GM19240 (cell line): ENCODE data around the gene TMEM183A.
A peak's percentile ranks its signal among the peaks of the same experiment; 100 is the strongest.
"Not testable (repeated sequence)": the region's sequence is repeated elsewhere in the genome, so short reads cannot be mapped to it uniquely, and the experiment has no call there.

Experiments used
- DNase-seq: peaks from one replicate; pipeline ENCODE4 v3.0.0; 2011; ENCODE audit warnings: low spot score; ENCODE audit not compliant: insufficient read length

Gene TMEM183A

DNA sequence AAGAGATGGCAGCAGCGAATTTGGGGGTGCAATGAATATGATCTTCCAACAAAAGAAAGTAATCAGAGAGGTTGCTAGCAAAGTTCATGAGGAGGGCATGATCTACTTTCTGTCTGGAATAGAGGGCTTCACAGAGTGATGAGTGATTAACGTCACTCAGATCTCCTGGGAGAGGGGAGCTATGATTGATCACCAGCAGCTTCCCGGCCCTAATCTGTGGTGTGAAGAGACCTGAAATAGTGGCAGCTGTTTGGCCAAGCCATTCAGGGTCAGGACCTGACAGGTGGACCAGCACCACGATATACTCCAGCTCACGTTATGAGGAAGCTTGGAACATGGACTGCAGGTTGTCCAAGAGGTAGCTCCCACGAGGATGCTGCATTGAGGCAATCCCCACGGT is 19.9 kb upstream of the TMEM183A start:
- DNase-seq = no peak

DNA sequence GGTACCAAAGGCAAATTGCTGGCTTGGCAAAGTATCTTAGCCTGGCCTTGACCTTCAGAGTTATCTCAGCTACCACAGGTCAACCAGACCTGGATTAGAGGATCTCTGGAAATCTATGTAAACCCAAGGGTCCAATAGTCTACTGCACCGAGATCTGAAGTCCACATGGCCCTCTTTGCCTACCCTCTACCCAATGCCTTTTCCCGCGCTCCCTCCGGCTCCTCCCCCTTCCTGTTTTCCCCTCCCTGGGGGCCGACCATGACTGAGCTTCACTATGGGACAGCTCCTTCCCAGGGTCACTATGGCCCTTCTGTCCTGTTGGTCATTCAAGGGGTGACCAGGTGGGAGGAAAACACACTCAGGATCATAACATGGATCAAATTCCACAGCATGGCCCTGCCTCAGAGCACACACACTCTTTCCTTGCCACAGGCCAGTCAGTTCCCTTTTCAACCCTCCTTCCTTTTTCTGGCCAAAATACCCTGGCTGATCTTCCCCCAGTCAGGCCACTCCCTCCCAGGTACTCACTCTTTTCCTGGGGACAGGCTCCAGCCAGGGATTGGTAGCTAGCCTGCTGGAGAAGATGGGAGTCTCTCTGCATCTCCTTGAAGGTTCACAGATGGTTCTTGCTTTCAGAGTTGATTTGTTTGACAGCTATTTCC is 19.1 kb upstream of the TMEM183A start:
- DNase-seq = no peak

GRCh38 chr1:202989879-202990278 is 17.3 kb upstream of the TMEM183A start:
- no peak for DNase-seq

- no peak for DNase-seq
Observed at GRCh38 chr1:202991112-202991511, 16.1 kb upstream of the TMEM183A start.

GRCh38 chr1:202994756-202995155 is 12.4 kb upstream of the TMEM183A start:
- no peak for DNase-seq

GRCh38 chr1:202998836-202999750 is 8.1 kb upstream of the TMEM183A start:
- DNase-seq = no peak

GRCh38 chr1:203000217-203000944 is 6.8 kb upstream of the TMEM183A start:
- DNase-seq = no peak

GRCh38 chr1:203001986-203002385 is 5.2 kb upstream of the TMEM183A start:
- no peak for DNase-seq

DNA sequence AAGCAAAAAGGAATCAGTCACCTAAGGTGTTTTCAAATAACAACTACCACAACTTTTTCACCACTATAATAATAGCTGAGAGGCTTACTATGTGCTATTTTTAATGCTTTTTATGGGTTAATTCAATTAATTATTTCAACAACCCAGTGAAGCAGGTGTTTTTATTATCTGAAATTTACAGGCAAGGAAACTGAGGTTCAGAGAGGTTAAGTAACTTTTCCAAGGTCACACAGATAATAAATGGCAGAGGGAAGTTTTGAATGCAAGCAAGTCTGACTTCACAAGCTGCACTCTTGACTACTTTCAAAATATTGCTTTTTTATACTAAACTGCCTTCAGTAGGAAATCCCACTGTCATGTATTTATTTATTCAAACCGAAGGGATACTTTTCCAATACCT is 4.2 kb upstream of the TMEM183A start:
- no peak for DNase-seq

DNA sequence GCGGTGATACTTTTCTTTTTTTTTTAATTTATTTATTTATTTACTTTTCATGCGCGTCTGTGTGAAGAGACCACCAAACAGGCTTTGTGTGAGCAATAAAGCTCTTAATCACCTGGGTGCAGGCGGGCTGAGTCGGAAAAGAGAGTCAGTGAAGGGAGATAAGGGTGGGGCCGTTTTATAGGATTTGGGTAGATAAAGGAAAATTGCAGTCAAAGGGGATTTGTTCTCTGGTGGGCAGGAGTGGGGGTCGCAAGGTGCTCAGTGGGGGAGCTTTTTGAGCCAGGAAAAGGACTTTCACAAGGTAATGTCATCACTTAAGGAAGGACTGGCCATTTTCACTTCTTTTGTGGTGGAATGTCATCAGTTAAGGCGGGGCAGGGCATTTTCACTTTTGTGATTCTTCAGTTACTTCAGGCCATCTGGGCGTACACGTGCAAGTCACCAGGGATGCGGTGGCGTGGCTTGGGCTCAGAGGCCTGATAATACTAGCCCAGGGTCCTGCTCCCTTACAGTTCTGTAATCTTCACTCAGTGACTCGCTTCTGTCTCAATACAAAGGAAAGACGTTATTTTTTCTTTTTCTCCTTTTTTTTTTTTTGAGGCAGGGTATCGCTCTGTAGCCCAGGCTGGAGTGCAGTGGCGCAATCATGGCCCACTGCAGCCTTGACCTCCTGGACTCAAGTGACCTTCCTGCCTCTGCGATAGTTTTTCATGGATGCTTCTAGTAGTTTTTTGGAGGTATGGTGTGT is 1.6 kb upstream of the TMEM183A start:
- not testable (repeated sequence) for DNase-seq

DNA sequence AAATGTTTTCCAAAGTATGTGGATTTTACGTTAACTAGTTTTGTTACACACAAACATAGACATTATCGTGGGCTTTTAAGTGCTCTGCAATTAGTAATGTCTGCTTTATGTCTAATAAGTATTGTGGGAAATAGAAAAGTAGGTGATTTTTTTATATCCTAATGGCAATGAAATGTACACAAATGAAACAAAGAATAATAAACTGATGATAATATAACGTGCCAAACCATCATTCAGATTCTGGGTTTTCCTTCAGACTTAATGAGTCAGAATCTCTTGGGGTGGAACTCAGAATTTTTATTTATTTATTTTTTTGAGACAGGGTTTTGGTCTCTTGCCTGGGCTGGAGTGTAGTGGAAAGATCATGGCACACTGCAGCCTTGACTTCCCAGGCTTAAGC is 2.0 kb downstream of the TMEM183A start:
- DNase-seq = no peak

- DNase-seq = no peak
Observed at GRCh38 chr1:203011582-203011981, 4.4 kb downstream of the TMEM183A start.

GRCh38 chr1:203017061-203017460 is 9.9 kb downstream of the TMEM183A start:
- DNase-seq = no peak

DNA sequence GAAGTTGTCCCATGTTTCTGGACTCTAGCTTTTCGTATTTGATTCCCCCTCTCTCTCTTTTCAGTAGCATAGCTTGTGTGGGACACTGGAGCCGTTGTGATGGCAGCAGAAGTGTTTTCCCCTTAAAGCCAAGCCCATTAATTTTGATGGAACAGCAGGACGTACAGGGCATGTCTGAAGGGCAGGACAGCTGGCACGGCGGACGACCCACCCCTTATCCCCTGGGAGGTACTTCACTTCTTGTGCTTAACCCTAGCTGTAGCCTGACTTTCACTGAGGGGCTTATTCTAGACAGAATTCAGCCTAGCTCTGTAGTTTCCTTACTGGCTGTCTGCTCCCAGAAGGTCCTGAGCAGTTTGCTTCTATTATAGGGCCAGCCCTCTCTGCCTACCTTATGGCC is 10.5 kb downstream of the TMEM183A start:
- DNase-seq = no peak

GRCh38 chr1:203022855-203023254 is 15.7 kb downstream of the TMEM183A start:
- DNase-seq = not testable (repeated sequence)

DNA sequence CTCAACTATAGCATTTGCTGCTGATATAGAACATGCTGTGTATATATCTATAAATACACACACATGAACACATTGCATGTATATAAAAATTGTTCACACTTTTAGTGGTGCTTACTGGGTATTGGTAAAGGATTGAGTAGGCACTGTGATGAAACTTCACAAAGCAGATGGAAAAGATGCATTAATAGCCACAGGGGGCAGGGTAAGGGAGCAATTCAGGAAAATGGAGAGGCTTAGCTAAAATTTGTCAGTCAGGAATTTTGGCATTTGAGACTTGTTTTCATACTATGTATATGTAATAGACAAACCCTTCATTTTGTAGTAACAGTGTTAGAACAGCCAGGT is 18.5 kb downstream of the TMEM183A start:
- no peak for DNase-seq

- DNase-seq = peak; percentile 90
Observed at GRCh38 chr1:203026031-203026665, 19.0 kb downstream of the TMEM183A start, which contains the start of gene PPFIA4. PPFIA4 (plus strand) TSS chr1:203026491; CDS start chr1:203039009, 12,518 bp downstream.

DNA sequence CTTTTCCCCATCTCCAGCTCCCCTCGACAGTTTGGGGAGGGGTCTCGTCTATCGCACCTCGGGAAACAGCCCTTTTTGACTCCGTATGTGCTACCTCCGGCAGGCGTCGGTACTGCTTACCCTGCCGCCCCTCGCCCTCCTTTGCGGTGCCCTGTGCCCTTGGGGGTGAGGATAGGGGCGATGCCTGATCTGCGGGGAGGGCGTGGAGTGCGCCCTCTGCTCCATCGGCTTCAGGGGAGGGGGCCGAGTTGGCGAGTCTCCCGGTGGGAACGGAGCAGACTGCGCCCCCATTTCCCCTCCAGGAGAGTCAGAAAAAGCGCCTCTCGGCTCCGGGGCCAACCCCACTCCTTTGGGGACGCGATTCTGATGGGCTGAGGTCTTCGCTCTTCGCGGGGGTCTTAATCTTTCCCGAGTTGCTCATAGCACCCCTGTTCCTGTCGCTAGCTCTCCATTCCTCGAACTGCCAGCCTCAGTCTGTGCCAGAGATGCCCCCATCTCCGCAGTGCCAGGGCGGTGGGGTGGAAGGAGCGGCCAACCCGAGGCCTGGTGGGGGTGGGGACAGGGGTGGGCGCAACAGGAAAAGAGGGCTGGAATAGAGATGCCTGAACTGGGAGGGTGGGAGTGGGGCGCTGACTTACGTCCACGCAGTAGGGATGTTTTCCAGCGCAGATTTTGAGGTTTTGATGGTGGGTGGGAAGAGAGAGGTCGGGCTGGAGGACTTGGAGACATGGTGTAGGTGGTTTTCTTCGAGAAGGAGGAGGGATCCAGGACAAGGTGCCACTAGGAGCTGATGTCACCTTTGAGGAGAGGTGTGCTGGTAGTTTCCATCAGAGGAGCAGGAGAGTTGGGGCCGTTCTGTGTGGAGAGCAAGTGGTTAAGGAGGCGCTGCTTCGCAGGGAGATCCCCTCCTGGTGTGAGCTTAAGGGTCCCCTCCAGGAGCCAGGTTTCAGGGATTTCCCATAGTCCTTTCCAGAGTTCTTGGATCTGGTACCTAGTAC is 19.8 kb downstream of the TMEM183A start:
- no peak for DNase-seq

- no peak for DNase-seq
Observed at GRCh38 chr1:203028067-203028783, 21.1 kb downstream of the TMEM183A start.
